CD4-positive, CD25-positive, alpha-beta regulatory T cell (primary cell): ENCODE results near the gene KIF17. TPM values are rescaled to one million over a fixed set of nuclear protein-coding genes. Genes with fewer than 3 reads are reported as not detected.

Source experiments
- ATAC-seq, 2 donors: fragments of 150-1000 bp; cut with Tn5 transposase; one replicate each; pipeline ENCODE4 v1.10.0; 2021; ENCODE audit warnings: low read depth in 2 of 2, moderate number of reproducible peaks in 2 of 2, moderate library complexity in 1 of 2
- DNase-seq, 3 donors: peaks; one replicate each; pipeline versions ENCODE4 v3.0.0 to v3.0.0-alpha.2; 2012 to 2022; ENCODE audit warnings: mixed read lengths in 1 of 3
- H3K27ac ChIP-seq: one replicate; pipeline ENCODE4 v1.7.0; 2013; ENCODE audit warnings: mild to moderate bottlenecking, low read length; ENCODE audit not compliant: insufficient read depth, poor library complexity, severe bottlenecking
- H3K27me3 ChIP-seq: one replicate; pipeline ENCODE4 v1.7.0; 2013; ENCODE audit warnings: low read length; ENCODE audit not compliant: control insufficient read depth, insufficient read depth
- H3K36me3 ChIP-seq: one replicate; pipeline ENCODE4 v1.7.0; 2013; ENCODE audit warnings: mild to moderate bottlenecking, low read length, moderate library complexity; ENCODE audit not compliant: control insufficient read depth, insufficient read depth
- H3K4me1 ChIP-seq: 2 replicates; pipeline ENCODE4 v1.7.0; 2013; ENCODE audit warnings: mild to moderate bottlenecking, low read length; ENCODE audit not compliant: insufficient read depth, control insufficient read depth, poor library complexity, severe bottlenecking
- H3K4me3 ChIP-seq: one replicate; pipeline ENCODE4 v1.7.0; 2013; ENCODE audit warnings: low read depth, mild to moderate bottlenecking, low read length, moderate library complexity
- H3K9me3 ChIP-seq, 2 experiments: 1 replicate in 1 of 2; 2 replicates in 1 of 2; pipeline ENCODE4 v1.7.0; 2013; ENCODE audit warnings: low read length in 2 of 2, mild to moderate bottlenecking in 1 of 2, moderate library complexity in 1 of 2; ENCODE audit not compliant: control insufficient read depth in 2 of 2
- H3K27ac Mint-ChIP-seq, 3 donors: one replicate each; pipeline ENCODE4 v1.8.0; 2020 to 2022; ENCODE audit warnings: mild to moderate bottlenecking in 3 of 3, mixed read lengths in 3 of 3, moderate library complexity in 2 of 3
- H3K27me3 Mint-ChIP-seq: one replicate; pipeline ENCODE4 v1.8.0; 2022; ENCODE audit warnings: mild to moderate bottlenecking, mixed read lengths
- H3K36me3 Mint-ChIP-seq: one replicate; pipeline ENCODE4 v1.8.0; 2020; ENCODE audit warnings: mixed read lengths
- H3K4me1 Mint-ChIP-seq, 4 donors: one replicate each; pipeline ENCODE4 v1.8.0; 2020 to 2022; ENCODE audit warnings: mixed read lengths in 4 of 4, mild to moderate bottlenecking in 1 of 4
- H3K4me3 Mint-ChIP-seq, 4 donors: one replicate each; pipeline ENCODE4 v1.8.0; 2020 to 2022; ENCODE audit warnings: mild to moderate bottlenecking in 4 of 4, mixed read lengths in 4 of 4, moderate library complexity in 3 of 4
- H3K9me3 Mint-ChIP-seq, 7 donors: one replicate each; pipeline ENCODE4 v1.8.0; 2020 to 2022; ENCODE audit warnings: mixed read lengths in 7 of 7, mild to moderate bottlenecking in 3 of 7, moderate library complexity in 2 of 7
- polyA plus RNA-seq, 4 donors: library from polyadenylated mRNA; unstranded; fragments of 300-500 nt; fragmentation: Illumina TruSeq; gene quantifications; one replicate each; pipeline ENCODE4 v1.2.3, GENCODE V29; 2021
- total RNA-seq: library from RNA; stranded (reverse); gene quantifications from one replicate; pipeline ENCODE4 v1.2.3, GENCODE V29; 2022

KIF17 gene
- total and polyA plus RNA-seq, 5 donors from 2014 or later, result not detected

- H3K9me3 ChIP-seq, result no peaks in the 10 kb centered on the region
- Mint-ChIP-seq H3K27me3 (peaks cover 13% of the 10 kb centered on the region), H3K27ac (no peak overlapping the region), H3K36me3 (no peaks in the 10 kb centered on the region), H3K4me1 (peaks cover 0 to 8% (median 2%) of the 10 kb centered on the region in 4 donors), H3K4me3 (peak overlapping the region in 1 of 4 donors; percentile 51), H3K9me3 (no peaks in the 10 kb centered on the region)
- H3K36me3 ChIP-seq, result no peaks in the 10 kb centered on the region
- no peak overlapping the region for H3K27ac ChIP-seq
- peaks cover 10% of the 10 kb centered on the region for H3K4me1 ChIP-seq
- no peak overlapping the region for H3K4me3 ChIP-seq
- ATAC-seq, result no peak
- no peaks in the 10 kb centered on the region for H3K27me3 ChIP-seq
- no peak for DNase-seq
These were observed 18.2 kb downstream of the KIF17 start for GRCh38 chr1:20699558-20699957.

GRCh38 chr1:20698195-20698910 lies 19.5 kb downstream of the KIF17 start:
- Mint-ChIP-seq H3K27me3 (peaks cover 13% of the 10 kb centered on the region), H3K36me3 (no peaks in the 10 kb centered on the region), H3K9me3 (no peaks in the 10 kb centered on the region), H3K27ac (peak overlapping the region in 1 of 3 donors; percentile 61), H3K4me3 (peak overlapping the region in 3 of 4 donors; percentile 15 to 48 (median 32)), H3K4me1 (peaks cover 0 to 8% (median 2%) of the 10 kb centered on the region in 4 donors)
- H3K9me3 ChIP-seq, result no peaks in the 10 kb centered on the region
- ATAC-seq (no peak), DNase-seq (no peak)
- H3K4me3 ChIP-seq, result no peak overlapping the region
- H3K27me3 ChIP-seq, result no peaks in the 10 kb centered on the region
- peaks cover 10% of the 10 kb centered on the region for H3K4me1 ChIP-seq
- no peaks in the 10 kb centered on the region for H3K36me3 ChIP-seq
- no peak overlapping the region for H3K27ac ChIP-seq

GRCh38 chr1:20697563-20697962 lies 20.2 kb downstream of the KIF17 start:
- Mint-ChIP-seq H3K27me3 (peaks cover 21% of the 10 kb centered on the region), H3K27ac (no peak overlapping the region), H3K4me1 (peaks cover 0 to 8% (median 1%) of the 10 kb centered on the region in 4 donors), H3K36me3 (no peaks in the 10 kb centered on the region), H3K4me3 (peak overlapping the region in 1 of 4 donors; percentile 32), H3K9me3 (peaks cover 0 to 1% (median 0%) of the 10 kb centered on the region in 7 donors)
- H3K27me3 ChIP-seq, result no peaks in the 10 kb centered on the region
- ATAC-seq, result no peak
- peaks cover 10% of the 10 kb centered on the region for H3K4me1 ChIP-seq
- H3K36me3 ChIP-seq, result no peaks in the 10 kb centered on the region
- H3K27ac ChIP-seq, result no peak overlapping the region
- DNase-seq, result no peak
- no peak overlapping the region for H3K4me3 ChIP-seq
- H3K9me3 ChIP-seq, result no peaks in the 10 kb centered on the region

DNA sequence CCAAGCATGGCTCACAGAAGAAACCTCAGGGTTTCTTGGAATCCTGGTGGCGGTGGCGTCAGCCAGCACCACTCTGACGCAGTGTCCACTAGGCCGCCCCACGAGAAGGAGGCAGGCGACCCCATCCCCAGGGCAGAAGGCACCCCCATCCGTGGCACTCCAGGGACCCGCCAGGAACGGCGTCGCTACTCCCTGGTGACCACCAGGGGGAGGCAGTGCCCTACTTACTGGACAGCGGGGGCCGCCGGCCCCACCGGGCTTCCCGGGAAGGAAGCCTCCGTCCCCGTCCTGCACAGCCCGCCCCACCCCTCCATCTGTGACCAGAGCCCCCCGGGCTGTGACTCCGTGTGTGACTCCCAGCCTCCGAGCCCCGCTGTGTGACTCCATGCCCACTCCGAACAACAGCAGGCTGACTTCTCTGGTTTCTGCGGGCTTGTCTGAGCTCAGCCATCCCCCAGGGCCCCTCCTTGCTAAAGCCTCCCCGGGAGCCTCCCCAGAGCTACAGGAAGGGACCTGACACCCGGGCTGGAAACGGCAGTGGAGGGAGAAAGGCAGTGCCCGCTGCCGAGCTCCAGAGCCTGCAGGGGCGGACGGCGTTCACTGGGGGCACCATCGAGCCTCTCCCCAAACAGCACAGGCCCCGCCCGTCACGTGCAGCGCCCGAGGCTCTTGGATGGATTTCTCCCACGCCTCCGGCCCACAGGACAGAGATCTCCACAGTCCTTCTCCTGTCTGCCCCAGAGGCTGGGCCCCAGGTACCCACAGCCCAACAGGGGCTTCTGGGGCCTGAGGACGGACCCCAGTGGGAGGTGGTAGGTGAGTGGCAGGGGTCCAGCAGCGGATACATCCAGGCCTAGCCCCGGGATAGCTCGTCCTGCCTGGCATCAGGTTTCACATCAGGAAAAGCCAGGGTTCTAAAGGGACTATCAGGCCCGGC lies 21.1 kb downstream of the KIF17 start:
- Histone ChIP-seq H3K9me3 (no peaks in the 10 kb centered on the region), H3K27me3 (no peaks in the 10 kb centered on the region), H3K27ac (no peak overlapping the region), H3K4me1 (peaks cover 10% of the 10 kb centered on the region), H3K36me3 (no peaks in the 10 kb centered on the region), H3K4me3 (peak overlapping the region; percentile 51)
- Mint-ChIP-seq H3K4me3 (peak overlapping the region; percentile 86 to 96 (median 90)), H3K27ac (peak overlapping the region in 2 of 3 donors; percentile 28 to 38), H3K27me3 (peaks cover 22% of the 10 kb centered on the region), H3K9me3 (peaks cover 0 to 1% (median 0%) of the 10 kb centered on the region in 7 donors), H3K36me3 (no peaks in the 10 kb centered on the region), H3K4me1 (peaks cover 0 to 8% (median 3%) of the 10 kb centered on the region in 4 donors)
- ATAC-seq, result peak; percentile 87 to 92
- peak; percentile 62 to 73 (median 69) for DNase-seq

GRCh38 chr1:20695515-20695914 lies 22.3 kb downstream of the KIF17 start:
- Mint-ChIP-seq H3K4me1 (peaks cover 0 to 8% (median 3%) of the 10 kb centered on the region in 4 donors), H3K27me3 (peaks cover 22% of the 10 kb centered on the region), H3K9me3 (peaks cover 0 to 1% (median 0%) of the 10 kb centered on the region in 7 donors), H3K4me3 (peak overlapping the region in 3 of 4 donors; percentile 86 to 91 (median 89)), H3K36me3 (no peaks in the 10 kb centered on the region), H3K27ac (no peak overlapping the region)
- Histone ChIP-seq H3K27me3 (no peaks in the 10 kb centered on the region), H3K4me3 (no peak overlapping the region), H3K36me3 (no peaks in the 10 kb centered on the region), H3K27ac (no peak overlapping the region), H3K4me1 (peaks cover 10% of the 10 kb centered on the region), H3K9me3 (no peaks in the 10 kb centered on the region)
- DNase-seq (no peak), ATAC-seq (no peak)

DNA sequence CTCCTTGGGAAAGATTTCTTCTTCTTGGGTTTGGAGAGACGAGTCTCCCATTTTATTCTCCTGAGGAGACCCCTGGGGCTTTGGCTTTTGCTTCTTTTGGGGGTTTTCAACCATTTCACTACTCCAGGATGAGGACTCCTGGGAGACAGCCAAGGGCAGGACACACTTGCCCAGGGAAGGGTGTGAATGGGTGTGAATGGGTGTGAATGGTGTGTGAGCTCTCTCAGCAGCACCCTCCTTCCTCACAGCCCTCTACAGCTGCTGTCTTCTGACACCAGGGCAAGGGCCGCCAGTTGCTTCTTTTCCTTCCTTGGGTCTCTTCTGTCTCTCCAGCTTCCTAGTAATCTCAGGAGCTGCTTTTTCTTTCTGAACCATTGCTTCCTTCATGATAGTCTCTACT lies 24.2 kb downstream of the KIF17 start:
- Histone ChIP-seq H3K36me3 (no peaks in the 10 kb centered on the region), H3K27ac (no peak overlapping the region), H3K4me3 (no peak overlapping the region), H3K9me3 (no peaks in the 10 kb centered on the region), H3K4me1 (peaks cover 10% of the 10 kb centered on the region), H3K27me3 (no peaks in the 10 kb centered on the region)
- Mint-ChIP-seq H3K9me3 (peaks cover 0 to 1% (median 0%) of the 10 kb centered on the region in 7 donors), H3K4me1 (peaks cover 0 to 8% (median 3%) of the 10 kb centered on the region in 4 donors), H3K36me3 (no peaks in the 10 kb centered on the region), H3K27me3 (peaks cover 18% of the 10 kb centered on the region), H3K4me3 (no peak overlapping the region), H3K27ac (no peak overlapping the region)
- DNase-seq (no peak), ATAC-seq (no peak)

DNA sequence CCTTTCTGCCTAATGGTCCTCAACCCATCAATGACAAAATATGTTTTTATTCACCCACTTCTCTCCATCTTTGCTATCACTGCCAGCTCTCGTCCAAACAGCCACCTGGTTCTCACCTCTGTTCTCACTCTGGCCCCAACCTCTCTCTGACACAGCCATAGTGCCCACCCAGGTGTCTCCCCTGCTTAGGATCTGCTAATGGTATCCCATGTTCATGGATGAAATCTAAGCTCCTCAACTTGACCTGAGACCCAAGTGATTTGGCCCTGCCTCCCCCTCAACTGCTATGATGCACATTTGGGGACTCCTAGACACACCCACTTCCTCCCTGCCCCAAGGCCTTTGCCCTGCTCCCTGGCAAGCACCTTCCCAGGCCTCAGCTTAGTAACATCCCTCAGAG lies 25.9 kb downstream of the KIF17 start:
- Histone ChIP-seq H3K4me1 (peaks cover 7% of the 10 kb centered on the region), H3K36me3 (no peaks in the 10 kb centered on the region), H3K27ac (no peak overlapping the region), H3K4me3 (no peak overlapping the region), H3K27me3 (no peaks in the 10 kb centered on the region), H3K9me3 (no peaks in the 10 kb centered on the region)
- H3K4me3 Mint-ChIP-seq, result peak overlapping the region in 1 of 4 donors; percentile 38
- ATAC-seq (no peak), DNase-seq (no peak)
- H3K27me3 Mint-ChIP-seq, result peaks cover 22% of the 10 kb centered on the region
- no peaks in the 10 kb centered on the region for H3K36me3 Mint-ChIP-seq
- H3K4me1 Mint-ChIP-seq, result peaks cover 0 to 7% (median 3%) of the 10 kb centered on the region in 4 donors
- no peak overlapping the region for H3K27ac Mint-ChIP-seq
- peaks cover 0 to 1% (median 0%) of the 10 kb centered on the region in 7 donors for H3K9me3 Mint-ChIP-seq
